ENCODE measurements around the gene DDX19B. TPM values are rescaled to one million over a fixed set of nuclear protein-coding genes. Genes with fewer than 3 reads are reported as not detected.
A peak's percentile ranks its signal among the peaks of the same experiment; 100 is the strongest.

The DDX19B gene
- total and polyA plus RNA-seq, 9 of the 15 experiments (the other 6 are each of a cell fraction or from before 2014, with no cell fraction given): 7.0 to 32.9 (median 19.3) TPM

- TF ChIP-seq, protein P1, sequence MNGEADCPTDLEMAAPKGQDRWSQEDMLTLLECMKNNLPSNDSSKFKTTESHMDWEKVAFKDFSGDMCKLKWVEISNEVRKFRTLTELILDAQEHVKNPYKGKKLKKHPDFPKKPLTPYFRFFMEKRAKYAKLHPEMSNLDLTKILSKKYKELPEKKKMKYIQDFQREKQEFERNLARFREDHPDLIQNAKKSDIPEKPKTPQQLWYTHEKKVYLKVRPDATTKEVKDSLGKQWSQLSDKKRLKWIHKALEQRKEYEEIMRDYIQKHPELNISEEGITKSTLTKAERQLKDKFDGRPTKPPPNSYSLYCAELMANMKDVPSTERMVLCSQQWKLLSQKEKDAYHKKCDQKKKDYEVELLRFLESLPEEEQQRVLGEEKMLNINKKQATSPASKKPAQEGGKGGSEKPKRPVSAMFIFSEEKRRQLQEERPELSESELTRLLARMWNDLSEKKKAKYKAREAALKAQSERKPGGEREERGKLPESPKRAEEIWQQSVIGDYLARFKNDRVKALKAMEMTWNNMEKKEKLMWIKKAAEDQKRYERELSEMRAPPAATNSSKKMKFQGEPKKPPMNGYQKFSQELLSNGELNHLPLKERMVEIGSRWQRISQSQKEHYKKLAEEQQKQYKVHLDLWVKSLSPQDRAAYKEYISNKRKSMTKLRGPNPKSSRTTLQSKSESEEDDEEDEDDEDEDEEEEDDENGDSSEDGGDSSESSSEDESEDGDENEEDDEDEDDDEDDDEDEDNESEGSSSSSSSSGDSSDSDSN (IDR thresholded peaks at IDR 0.05; ENCODE audit: borderline replicate concordance in 1 of 2, low read depth in 2 of 2, low read length in 2 of 2): peak in 1 of 2 experiments; percentile 86
- 0 out of 2 replicates have a peak, but pooled peaks have one; percentile 6 for TF ChIP-seq ZBTB40 (IDR thresholded peaks at IDR 0.05)
- no peak for TF ChIP-seq ZBTB40 (CRISPR knock-in tag; IDR thresholded peaks at IDR 0.05)
- TF ChIP-seq CHD1 (IDR thresholded peaks at IDR 0.05; ENCODE audit: low read length): no peak
- TF ChIP-seq RBM15 (IDR thresholded peaks at IDR 0.05; ENCODE audit: insufficient read depth, low read length): no peak
- no peak for TF ChIP-seq ZNF197 (CRISPR knock-in tag; IDR thresholded peaks at IDR 0.05; ENCODE audit: low read depth)
- no peak for TF ChIP-seq MXD1 (CRISPR knock-in tag; IDR thresholded peaks at IDR 0.05; ENCODE audit: borderline replicate concordance, poor library complexity, severe bottlenecking)
- TF ChIP-seq MYNN (IDR thresholded peaks at IDR 0.05): no peak
- no peak for TF ChIP-seq MYNN (CRISPR knock-in tag; IDR thresholded peaks at IDR 0.05)
- peak; percentile 40; the same call in 1 of the 2 replicates for TF ChIP-seq TCF3 (CRISPR knock-in tag; IDR thresholded peaks at IDR 0.05)
- TF ChIP-seq ESRRA (IDR thresholded peaks at IDR 0.05; ENCODE audit: borderline replicate concordance, low read depth): peak; percentile 12; the same call in 1 of the 2 replicates
- TF ChIP-seq, protein P2, sequence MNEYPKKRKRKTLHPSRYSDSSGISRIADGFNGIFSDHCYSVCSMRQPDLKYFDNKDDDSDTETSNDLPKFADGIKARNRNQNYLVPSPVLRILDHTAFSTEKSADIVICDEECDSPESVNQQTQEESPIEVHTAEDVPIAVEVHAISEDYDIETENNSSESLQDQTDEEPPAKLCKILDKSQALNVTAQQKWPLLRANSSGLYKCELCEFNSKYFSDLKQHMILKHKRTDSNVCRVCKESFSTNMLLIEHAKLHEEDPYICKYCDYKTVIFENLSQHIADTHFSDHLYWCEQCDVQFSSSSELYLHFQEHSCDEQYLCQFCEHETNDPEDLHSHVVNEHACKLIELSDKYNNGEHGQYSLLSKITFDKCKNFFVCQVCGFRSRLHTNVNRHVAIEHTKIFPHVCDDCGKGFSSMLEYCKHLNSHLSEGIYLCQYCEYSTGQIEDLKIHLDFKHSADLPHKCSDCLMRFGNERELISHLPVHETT (CRISPR knock-in tag; conservative IDR thresholded peaks at IDR 0.05 in 1 of 2, IDR thresholded peaks at IDR 0.05 in 1 of 2): no peak
Observed at GRCh38 chr16:70250748-70251628, 48.0 kb upstream of the DDX19B start (continued).

All from K562 (cell line).